CD14-positive monocyte (primary cell): Measurements from ENCODE around the gene SVIL. TPM values are rescaled to one million over a fixed set of nuclear protein-coding genes. Genes with fewer than 3 reads are reported as not detected.

Experiments
- DNase-seq, 3 donors: peaks; one replicate each; pipeline ENCODE4 v3.0.0-alpha.2; 2011 to 2022
- H2AFZ ChIP-seq: 2 replicates; pipeline ENCODE4 v1.6.0; 2012; ENCODE audit warnings: mild to moderate bottlenecking, low read depth, low read length, inconsistent platforms; ENCODE audit not compliant: insufficient read depth, poor library complexity, severe bottlenecking
- H3K27ac ChIP-seq, 2 donors: 1 replicate in 1 of 2; 2 replicates in 1 of 2; pipeline ENCODE4 v1.5.1; 2012 to 2013; ENCODE audit warnings: low read length in 2 of 2, control low read depth in 1 of 2, inconsistent platforms in 1 of 2, low read depth in 1 of 2, mild to moderate bottlenecking in 1 of 2
- H3K27me3 ChIP-seq, 2 donors: one replicate each; pipeline versions ENCODE4 v1.6.0 to v1.6.1; 2011 to 2013; ENCODE audit warnings: low read length in 2 of 2; ENCODE audit not compliant: control insufficient read depth in 2 of 2, insufficient read depth in 2 of 2
- H3K36me3 ChIP-seq, 2 donors: replicated peaks in 1 of 2; 1 replicate in 1 of 2; 2 replicates in 1 of 2; pipeline versions ENCODE4 v1.5.1 to v1.6.1; 2012 to 2013; ENCODE audit warnings: low read length in 2 of 2, control low read depth in 1 of 2, inconsistent platforms in 1 of 2, mild to moderate bottlenecking in 1 of 2; ENCODE audit not compliant: insufficient read depth in 2 of 2, control insufficient read depth in 1 of 2
- H3K4me1 ChIP-seq, 2 donors: 1 replicate in 1 of 2; 2 replicates in 1 of 2; pipeline versions ENCODE4 v1.5.1 to v1.6.1; 2012 to 2013; ENCODE audit warnings: low read length in 2 of 2, control low read depth in 1 of 2, inconsistent platforms in 1 of 2, mild to moderate bottlenecking in 1 of 2, moderate library complexity in 1 of 2; ENCODE audit not compliant: insufficient read depth in 2 of 2, control insufficient read depth in 1 of 2
- H3K4me2 ChIP-seq: replicated peaks from 2 replicates; pipeline ENCODE3; 2012; ENCODE audit warnings: low read length, moderate library complexity, mild to moderate bottlenecking; ENCODE audit not compliant: poor library complexity, severe bottlenecking; ENCODE audit errors: extremely low read depth
- H3K4me3 ChIP-seq, 3 experiments: fragments of 200-600 bp in 1 of 3; sonication (generic) in 1 of 3; replicated peaks in 1 of 3; 1 replicate in 2 of 3; 2 replicates in 1 of 3; pipeline ENCODE4 v1.5.1; 2011 to 2013; ENCODE audit warnings: low read length in 3 of 3, mild to moderate bottlenecking in 3 of 3, control low read depth in 2 of 3, low read depth in 2 of 3, inconsistent platforms in 1 of 3, moderate library complexity in 1 of 3
- H3K79me2 ChIP-seq: 2 replicates; pipeline ENCODE4 v1.6.0; 2012; ENCODE audit warnings: mild to moderate bottlenecking, control low read depth, inconsistent platforms, low read length, moderate library complexity; ENCODE audit not compliant: insufficient read depth
- H3K9ac ChIP-seq: 2 replicates; pipeline ENCODE4 v1.6.0; 2017; ENCODE audit warnings: low read length, mild to moderate bottlenecking; ENCODE audit not compliant: insufficient read depth, poor library complexity, severe bottlenecking
- H3K9me3 ChIP-seq, 2 donors: replicated peaks in 1 of 2; 1 replicate in 1 of 2; 2 replicates in 1 of 2; pipeline versions ENCODE4 v1.5.1 to v1.6.1; 2012 to 2013; ENCODE audit warnings: low read length in 2 of 2, control low read depth in 1 of 2; ENCODE audit not compliant: control insufficient read depth in 1 of 2, insufficient read depth in 1 of 2
- H4K20me1 ChIP-seq: 2 replicates; pipeline ENCODE4 v1.6.0; 2012; ENCODE audit warnings: mild to moderate bottlenecking, low read length, control low read depth, moderate library complexity; ENCODE audit not compliant: insufficient read depth
- H3K27ac Mint-ChIP-seq, 7 donors: one replicate each; pipeline ENCODE4 v1.8.0; 2020; ENCODE audit warnings: mild to moderate bottlenecking in 7 of 7, mixed read lengths in 7 of 7, moderate library complexity in 6 of 7, inconsistent platforms in 2 of 7
- H3K27me3 Mint-ChIP-seq, 3 donors: one replicate each; pipeline ENCODE4 v1.8.0; 2021 to 2022; ENCODE audit warnings: low read depth in 3 of 3, mild to moderate bottlenecking in 3 of 3, mixed read lengths in 3 of 3, moderate library complexity in 3 of 3, inconsistent platforms in 1 of 3
- H3K36me3 Mint-ChIP-seq, 2 donors: one replicate each; pipeline ENCODE4 v1.8.0; 2020; ENCODE audit warnings: mixed read lengths in 2 of 2, inconsistent platforms in 1 of 2, mild to moderate bottlenecking in 1 of 2
- H3K4me1 Mint-ChIP-seq: one replicate; pipeline ENCODE4 v1.8.0; 2020; ENCODE audit warnings: mild to moderate bottlenecking, mixed read lengths
- H3K4me3 Mint-ChIP-seq, 2 donors: one replicate each; pipeline ENCODE4 v1.8.0; 2020; ENCODE audit warnings: mild to moderate bottlenecking in 2 of 2, mixed read lengths in 2 of 2, moderate library complexity in 1 of 2
- H3K9me3 Mint-ChIP-seq, 7 donors: one replicate each; pipeline ENCODE4 v1.8.0; 2020 to 2022; ENCODE audit warnings: mixed read lengths in 7 of 7, mild to moderate bottlenecking in 6 of 7, moderate library complexity in 6 of 7, inconsistent platforms in 2 of 7
- CTCF ChIP-seq: fragments of 200-600 bp; IDR thresholded peaks from one replicate; pipeline ENCODE4 v1.8.0; 2022; ENCODE audit warnings: antibody characterized with exemption, mild to moderate bottlenecking
- WGBS: methylation state at CpG from one replicate; pipeline ENCODE4 v1.1.5; 2013; ENCODE audit warnings: missing lambda C conversion rate; ENCODE audit not compliant: insufficient coverage; 5-methylcytosine and 5-hydroxymethylcytosine counted together
- intact Hi-C, 2 donors: fragments of 100-400 bp; cut with micrococcal nuclease; formaldehyde crosslinking; loops; one replicate each; pipeline versions ENCODE4 v1.15.0 to v1.15.1; 2023
- polyA plus RNA-seq, 3 donors: library from polyadenylated mRNA; depleted of rRNA in 1 of 3; unstranded in 2 of 3; stranded (reverse) in 1 of 3; fragments of 300-500 nt in 2 of 3; fragments of >200 nt in 1 of 3; fragmentation: Illumina TruSeq in 2 of 3; gene quantifications; 1 replicate in 2 of 3; 2 replicates in 1 of 3; pipeline ENCODE4 v1.2.3, GENCODE V29; 2012 to 2021

SVIL gene
- polyA plus RNA-seq, 3 donors: 2.1 to 14.3 (median 5.8) TPM

- WGBS: 96% methylated on average over 5 of the region's 5 CpGs
- Histone ChIP-seq H3K27ac (no peak overlapping the region), H3K9me3 (no peaks in the 10 kb centered on the region), H3K27me3 (no peaks in the 10 kb centered on the region), H3K4me1 (no peaks in the 10 kb centered on the region), H3K4me3 (no peak overlapping the region), H3K9ac (no peak overlapping the region), H3K4me2 (no peak overlapping the region), H3K36me3 (peaks cover 60 to 95% of the 10 kb centered on the region in 2 donors), H2AFZ (no peak overlapping the region), H3K79me2 (no peaks in the 10 kb centered on the region), H4K20me1 (no peaks in the 10 kb centered on the region)
- no peak for TF ChIP-seq CTCF
- peaks cover 69 to 82% of the 10 kb centered on the region in 2 donors for H3K36me3 Mint-ChIP-seq
- H3K27ac Mint-ChIP-seq: no peak overlapping the region
- DNase-seq: no peak
- H3K9me3 Mint-ChIP-seq: no peaks in the 10 kb centered on the region
- peaks cover 5% of the 10 kb centered on the region for H3K4me1 Mint-ChIP-seq
- H3K4me3 Mint-ChIP-seq: no peak overlapping the region
- peaks cover 0 to 2% (median 0%) of the 10 kb centered on the region in 3 donors for H3K27me3 Mint-ChIP-seq
- intact Hi-C loops: no loop called here
These were observed 162.3 kb downstream of the SVIL start for GRCh38 chr10:29472301-29473086.

- H3K4me3 ChIP-seq: no peak overlapping the region
- H3K9me3 Mint-ChIP-seq: no peaks in the 10 kb centered on the region
- H3K9ac ChIP-seq: no peak overlapping the region
- WGBS: no CpG with 5 or more reads among the region's 1 CpG
- intact Hi-C loops: no loop called here
- H3K4me1 ChIP-seq: no peaks in the 10 kb centered on the region
- H3K36me3 ChIP-seq: peaks cover 63 to 95% of the 10 kb centered on the region in 2 donors
- H3K27me3 ChIP-seq: no peaks in the 10 kb centered on the region
- peaks cover 77 to 84% of the 10 kb centered on the region in 2 donors for H3K36me3 Mint-ChIP-seq
- H3K79me2 ChIP-seq: no peaks in the 10 kb centered on the region
- no peak overlapping the region for H3K4me2 ChIP-seq
- TF ChIP-seq CTCF: no peak
- H3K27me3 Mint-ChIP-seq: peaks cover 0 to 2% (median 0%) of the 10 kb centered on the region in 3 donors
- H3K4me1 Mint-ChIP-seq: peaks cover 5% of the 10 kb centered on the region
- no peaks in the 10 kb centered on the region for H3K9me3 ChIP-seq
- DNase-seq: no peak
- no peak overlapping the region for H3K27ac ChIP-seq
- H2AFZ ChIP-seq: no peak overlapping the region
- peak overlapping the region in 1 of 7 donors; percentile 33 for H3K27ac Mint-ChIP-seq
- no peaks in the 10 kb centered on the region for H4K20me1 ChIP-seq
- no peak overlapping the region for H3K4me3 Mint-ChIP-seq
These were observed 163.3 kb downstream of the SVIL start for GRCh38 chr10:29471544-29471859.
